ENCODE data around the gene HIGD2A. TPM values are rescaled to one million over a fixed set of nuclear protein-coding genes. Genes with fewer than 3 reads are reported as not detected.

HIGD2A gene
- total RNA-seq, 1 experiment from 2014 or later = 98.2 TPM

DNA sequence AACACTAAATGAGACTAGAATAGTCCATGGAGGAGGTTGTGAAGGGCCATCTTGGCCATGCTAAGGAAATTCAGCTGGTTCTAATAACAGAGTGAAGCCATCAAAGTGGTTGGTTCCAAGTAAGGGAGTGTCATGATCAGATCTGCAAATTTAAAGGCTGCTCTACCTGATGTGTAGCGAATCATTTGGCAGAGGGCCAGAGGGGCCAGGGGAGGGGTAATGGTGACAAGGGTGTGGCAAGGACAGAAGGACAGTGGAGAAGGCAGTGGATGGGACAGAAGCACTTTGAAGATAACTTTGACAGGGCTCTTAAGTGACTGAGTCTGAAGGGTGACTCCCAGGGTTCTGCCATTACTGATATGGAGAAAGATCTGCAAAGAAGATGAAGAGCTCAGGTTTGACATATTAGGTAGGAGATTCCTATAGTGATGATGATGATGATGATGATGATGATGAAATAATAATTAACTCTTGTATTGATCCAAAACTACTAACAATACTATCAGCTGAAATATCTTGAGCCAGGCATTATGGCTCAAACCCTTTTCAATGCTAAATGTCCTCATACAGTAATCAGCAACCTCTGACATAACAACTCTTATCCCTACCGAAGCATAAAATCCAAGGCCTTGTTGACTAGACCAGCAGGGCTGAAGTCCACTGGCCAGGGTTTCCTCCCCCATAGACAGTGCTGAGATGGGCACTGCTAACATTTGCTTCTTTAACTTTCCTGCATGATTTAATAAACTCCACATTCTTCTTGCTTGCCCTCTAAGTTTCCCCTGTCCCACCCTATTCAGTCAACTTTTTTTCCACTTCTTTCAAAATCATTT is 47.0 kb upstream of the HIGD2A start:
- no peak for DNase-seq (ENCODE audit: low spot score)
- Mint-ChIP-seq H3K9me3 (no peaks in the 10 kb centered on the region), H3K27ac (no peak overlapping the region), H3K27me3 (ENCODE audit: low read depth) (no peaks in the 10 kb centered on the region), H3K4me1 (no peaks in the 10 kb centered on the region), H3K36me3 (peaks cover 25% of the 10 kb centered on the region), H3K4me3 (no peak overlapping the region)
- TF ChIP-seq ZNF317 (CRISPR knock-in tag; IDR thresholded peaks at IDR 0.05; ENCODE audit: borderline replicate concordance, low read depth) = no peak
- TF ChIP-seq RORB (CRISPR knock-in tag; IDR thresholded peaks at IDR 0.05) = no peak
- no peak for TF ChIP-seq E2F1 (CRISPR knock-in tag; IDR thresholded peaks at IDR 0.05)
- TF ChIP-seq KAT7 (CRISPR knock-in tag; IDR thresholded peaks at IDR 0.05; ENCODE audit: borderline replicate concordance) = no peak
- TF ChIP-seq, protein P1, sequence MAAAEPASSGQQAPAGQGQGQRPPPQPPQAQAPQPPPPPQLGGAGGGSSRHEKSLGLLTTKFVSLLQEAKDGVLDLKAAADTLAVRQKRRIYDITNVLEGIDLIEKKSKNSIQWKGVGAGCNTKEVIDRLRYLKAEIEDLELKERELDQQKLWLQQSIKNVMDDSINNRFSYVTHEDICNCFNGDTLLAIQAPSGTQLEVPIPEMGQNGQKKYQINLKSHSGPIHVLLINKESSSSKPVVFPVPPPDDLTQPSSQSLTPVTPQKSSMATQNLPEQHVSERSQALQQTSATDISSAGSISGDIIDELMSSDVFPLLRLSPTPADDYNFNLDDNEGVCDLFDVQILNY (CRISPR knock-in tag; IDR thresholded peaks at IDR 0.05) = no peak
- TF ChIP-seq AFF4 (CRISPR knock-in tag; IDR thresholded peaks at IDR 0.05; ENCODE audit: borderline replicate concordance) = no peak
- TF ChIP-seq ATF2 (CRISPR knock-in tag; IDR thresholded peaks at IDR 0.05; ENCODE audit: borderline replicate concordance, low read depth) = no peak
- TF ChIP-seq CBFB (CRISPR knock-in tag; IDR thresholded peaks at IDR 0.05; ENCODE audit: low read depth) = no peak
- no peak for TF ChIP-seq TCF7 (CRISPR knock-in tag; IDR thresholded peaks at IDR 0.05; ENCODE audit: low read depth)
- TF ChIP-seq, protein P2, sequence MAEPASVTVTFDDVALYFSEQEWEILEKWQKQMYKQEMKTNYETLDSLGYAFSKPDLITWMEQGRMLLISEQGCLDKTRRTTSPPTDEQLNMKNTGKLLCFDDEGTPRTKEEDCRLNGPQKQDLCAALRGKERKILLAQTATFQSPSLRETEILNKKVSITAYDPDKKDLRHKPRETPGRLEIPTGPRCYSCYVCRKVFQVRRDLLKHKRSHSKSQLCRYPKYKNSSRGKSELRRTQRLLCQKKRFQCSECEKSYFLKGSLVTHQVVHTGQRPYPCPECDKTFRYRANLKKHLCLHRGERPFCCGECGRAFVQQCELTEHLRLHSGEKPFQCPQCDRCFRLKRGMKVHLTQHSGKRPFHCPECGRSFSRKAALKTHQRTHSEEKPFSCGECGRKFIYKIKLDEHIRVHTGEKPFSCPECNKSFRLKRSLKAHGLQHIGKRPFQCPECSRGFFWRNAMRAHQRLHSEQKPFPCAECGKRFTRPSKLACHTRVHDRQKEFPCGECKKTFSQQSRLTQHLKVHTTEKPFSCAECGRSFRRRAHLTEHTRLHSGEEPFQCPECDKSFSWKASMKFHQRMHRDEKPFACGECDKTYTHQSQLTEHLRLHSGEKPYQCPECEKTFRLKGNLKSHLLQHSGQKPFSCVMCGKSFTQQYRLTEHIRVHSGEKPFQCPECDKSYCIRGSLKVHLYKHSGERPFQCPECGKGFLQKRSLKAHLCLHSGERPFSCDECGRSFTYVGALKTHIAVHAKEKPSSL (CRISPR knock-in tag; conservative IDR thresholded peaks at IDR 0.05) = no peak
- TF ChIP-seq USF2 (CRISPR knock-in tag; IDR thresholded peaks at IDR 0.05) = no peak
- TF ChIP-seq PRRX2 (CRISPR knock-in tag; IDR thresholded peaks at IDR 0.05) = no peak
- TF ChIP-seq ZSCAN18 (CRISPR knock-in tag; IDR thresholded peaks at IDR 0.05) = no peak
- no peak for TF ChIP-seq FOXP1 (CRISPR knock-in tag; IDR thresholded peaks at IDR 0.05; ENCODE audit: borderline replicate concordance)
- TF ChIP-seq ATF6 (CRISPR knock-in tag; IDR thresholded peaks at IDR 0.05) = no peak
- ATAC-seq = no peak
- ChIA-PET POLR2A (no interaction called here), CTCF (no interaction called here)

Data from WTC11 (cell line).